Measurements from ENCODE around the gene KLHL3.

KLHL3 gene

GRCh38 chr5:137733922-137734321 lies 2.0 kb downstream of the KLHL3 start:
- Histone ChIP-seq H3K27me3 (no peaks in the 10 kb centered on the region), H4K20me1 (no peaks in the 10 kb centered on the region), H3K9ac (no peak overlapping the region), H3K4me1 (peaks cover 32% of the 10 kb centered on the region), H3K36me3 (no peaks in the 10 kb centered on the region), H3K9me3 (peaks cover 5% of the 10 kb centered on the region; the same call in 1 of the 2 replicates), H3K4me3 (0 out of 2 replicates have a peak overlapping the region, but pooled peaks have one; percentile 66), H3K4me2 (peak overlapping the region; percentile 85), H3K27ac (no peak overlapping the region)
- TF ChIP-seq Cebpa-rat (IDR thresholded peaks at IDR 0.05): no peak

DNA sequence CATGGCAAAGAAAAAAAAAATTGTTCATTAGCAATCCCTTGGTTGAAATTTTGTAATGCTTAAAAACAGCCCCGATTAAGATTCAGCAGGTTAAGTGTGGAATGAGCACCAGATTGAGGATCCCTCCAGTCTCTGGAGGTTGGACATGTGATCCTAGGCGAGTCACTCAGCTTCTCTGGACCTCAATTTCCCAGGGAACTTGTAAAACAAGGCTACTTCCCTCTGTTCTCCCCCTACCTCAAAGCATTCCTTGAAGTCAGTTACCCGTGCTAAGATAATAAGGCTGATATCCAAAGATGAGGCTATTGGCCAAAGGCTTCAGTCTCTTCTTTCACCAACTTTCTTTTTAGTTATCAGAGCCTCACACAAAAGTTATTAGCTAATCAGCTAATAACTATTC lies 2.9 kb downstream of the KLHL3 start:
- no peak overlapping the region for H3K27ac ChIP-seq
- no peak overlapping the region for H3K4me2 ChIP-seq
- peaks cover 32% of the 10 kb centered on the region for H3K4me1 ChIP-seq
- no peak overlapping the region for H3K9ac ChIP-seq
- H3K27me3 ChIP-seq: no peaks in the 10 kb centered on the region
- no peak for TF ChIP-seq Cebpa-rat (IDR thresholded peaks at IDR 0.05)
- H3K4me3 ChIP-seq: no peak overlapping the region
- no peaks in the 10 kb centered on the region for H4K20me1 ChIP-seq
- H3K9me3 ChIP-seq: peaks cover 1% of the 10 kb centered on the region; the same call in 1 of the 2 replicates
- no peaks in the 10 kb centered on the region for H3K36me3 ChIP-seq

GRCh38 chr5:137731176-137731575 lies 4.7 kb downstream of the KLHL3 start:
- Histone ChIP-seq H3K9ac (no peak overlapping the region), H3K27ac (no peak overlapping the region)

DNA sequence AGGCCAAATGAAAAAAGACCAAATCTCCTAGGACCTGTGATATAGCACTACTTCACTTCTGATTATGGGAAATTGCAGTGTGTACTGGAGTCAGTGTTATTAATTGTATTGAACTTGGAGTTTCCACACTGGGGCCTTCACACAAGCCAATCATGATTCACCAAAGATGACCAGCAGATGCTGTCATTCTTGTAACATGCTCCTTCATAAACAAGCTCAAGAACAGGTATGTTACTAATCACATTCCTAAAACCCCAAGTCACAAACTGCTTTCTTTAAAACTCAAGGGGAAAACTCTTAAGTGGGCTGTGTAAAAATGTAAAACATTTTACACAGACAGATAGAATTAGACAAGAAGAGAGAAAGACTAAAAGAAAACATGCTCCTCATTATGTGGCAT lies 5.6 kb downstream of the KLHL3 start:
- Histone ChIP-seq H3K36me3 (no peaks in the 10 kb centered on the region), H3K4me2 (no peak overlapping the region), H3K27ac (no peak overlapping the region), H3K4me3 (no peak overlapping the region), H3K27me3 (no peaks in the 10 kb centered on the region), H3K9ac (no peak overlapping the region), H4K20me1 (no peaks in the 10 kb centered on the region), H3K4me1 (peaks cover 17% of the 10 kb centered on the region), H3K9me3 (no peaks in the 10 kb centered on the region)
- TF ChIP-seq Cebpa-rat (IDR thresholded peaks at IDR 0.05): no peak

More at GRCh38 chr5:137731176-137731575, 4.7 kb downstream of the KLHL3 start:
- Histone ChIP-seq H3K9me3 (no peaks in the 10 kb centered on the region), H4K20me1 (no peaks in the 10 kb centered on the region), H3K36me3 (no peaks in the 10 kb centered on the region), H3K4me3 (no peak overlapping the region), H3K4me2 (no peak overlapping the region), H3K4me1 (peaks cover 25% of the 10 kb centered on the region), H3K27me3 (no peaks in the 10 kb centered on the region)
- TF ChIP-seq Cebpa-rat (IDR thresholded peaks at IDR 0.05): no peak

DNA sequence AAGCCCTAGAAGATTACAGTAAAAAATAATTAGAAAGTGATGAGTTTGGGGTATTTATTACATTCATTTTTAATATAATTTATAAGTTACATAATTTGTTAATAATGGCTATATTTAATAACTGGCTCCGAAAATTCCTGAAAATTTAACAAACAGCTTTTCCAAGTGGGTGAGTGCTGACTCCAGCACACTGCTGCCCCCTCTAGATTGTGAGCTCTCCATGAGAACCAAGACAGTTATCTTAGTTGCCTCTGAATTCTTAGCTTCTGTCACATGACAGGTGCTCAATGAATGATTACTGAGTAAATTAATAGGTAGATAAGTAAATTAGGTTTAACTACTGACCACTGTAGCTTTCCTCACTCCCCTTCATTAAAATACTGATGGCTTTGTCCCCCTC lies 7.8 kb downstream of the KLHL3 start:
- Histone ChIP-seq H3K36me3 (no peaks in the 10 kb centered on the region), H3K4me1 (no peaks in the 10 kb centered on the region), H3K9ac (no peak overlapping the region), H3K4me2 (no peak overlapping the region), H3K27me3 (no peaks in the 10 kb centered on the region), H4K20me1 (no peaks in the 10 kb centered on the region), H3K27ac (no peak overlapping the region), H3K4me3 (no peak overlapping the region), H3K9me3 (no peaks in the 10 kb centered on the region)
- TF ChIP-seq Cebpa-rat (IDR thresholded peaks at IDR 0.05): no peak

DNA sequence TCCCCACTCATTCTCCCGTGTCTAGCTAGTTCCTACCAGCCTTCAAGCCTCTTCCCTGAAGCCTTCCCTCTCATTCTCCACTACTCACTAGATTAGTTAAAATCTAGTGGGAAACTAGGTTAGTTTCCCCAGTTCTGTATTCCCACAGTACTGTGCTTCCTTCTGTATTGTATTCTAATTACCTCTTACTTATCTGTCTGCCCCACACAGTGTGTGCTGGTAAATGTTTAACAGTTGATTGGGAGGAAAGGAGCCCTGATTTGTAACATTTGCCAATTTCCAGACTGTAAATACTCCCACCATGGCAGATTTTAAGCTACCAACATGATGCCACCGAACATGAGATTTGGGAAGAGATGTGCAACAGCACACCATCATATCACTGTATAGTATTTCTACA lies 8.3 kb downstream of the KLHL3 start:
- Histone ChIP-seq H3K36me3 (no peaks in the 10 kb centered on the region), H3K4me3 (no peak overlapping the region), H3K9me3 (no peaks in the 10 kb centered on the region), H3K27ac (no peak overlapping the region), H3K4me1 (no peaks in the 10 kb centered on the region), H3K9ac (no peak overlapping the region), H3K27me3 (no peaks in the 10 kb centered on the region), H3K4me2 (no peak overlapping the region), H4K20me1 (no peaks in the 10 kb centered on the region)
- TF ChIP-seq Cebpa-rat (IDR thresholded peaks at IDR 0.05): no peak

GRCh38 chr5:137724251-137724650 lies 11.6 kb downstream of the KLHL3 start:
- Histone ChIP-seq H3K36me3 (no peaks in the 10 kb centered on the region), H3K4me3 (no peak overlapping the region), H4K20me1 (no peaks in the 10 kb centered on the region), H3K9ac (no peak overlapping the region), H3K4me2 (no peak overlapping the region), H3K9me3 (no peaks in the 10 kb centered on the region), H3K27me3 (no peaks in the 10 kb centered on the region), H3K4me1 (peaks cover 8% of the 10 kb centered on the region; the same call in 1 of the 2 replicates), H3K27ac (no peak overlapping the region)
- TF ChIP-seq Cebpa-rat (IDR thresholded peaks at IDR 0.05): no peak

GRCh38 chr5:137718611-137719010 lies 17.3 kb downstream of the KLHL3 start:
- TF ChIP-seq Cebpa-rat (IDR thresholded peaks at IDR 0.05): no peak
- no peak overlapping the region for H3K9ac ChIP-seq
- no peak overlapping the region for H3K4me3 ChIP-seq
- peaks cover 8% of the 10 kb centered on the region; the same call in 1 of the 2 replicates for H3K4me1 ChIP-seq
- no peak overlapping the region for H3K27ac ChIP-seq
- no peaks in the 10 kb centered on the region for H3K36me3 ChIP-seq
- H3K27me3 ChIP-seq: no peaks in the 10 kb centered on the region
- H3K9me3 ChIP-seq: peaks cover 5% of the 10 kb centered on the region; the same call in 1 of the 2 replicates
- H3K4me2 ChIP-seq: no peak overlapping the region
- no peaks in the 10 kb centered on the region for H4K20me1 ChIP-seq

GRCh38 chr5:137716337-137716736 lies 19.6 kb downstream of the KLHL3 start:
- TF ChIP-seq Cebpa-rat (IDR thresholded peaks at IDR 0.05): no peak
- Histone ChIP-seq H3K4me2 (no peak overlapping the region), H3K36me3 (no peaks in the 10 kb centered on the region; the same call in 1 of the 2 replicates), H3K4me1 (peaks cover 8% of the 10 kb centered on the region; the same call in 1 of the 2 replicates), H3K9ac (no peak overlapping the region), H3K27me3 (no peaks in the 10 kb centered on the region), H3K4me3 (no peak overlapping the region), H3K27ac (no peak overlapping the region), H4K20me1 (no peaks in the 10 kb centered on the region), H3K9me3 (peaks cover 20% of the 10 kb centered on the region)

- Histone ChIP-seq H3K9ac (no peak overlapping the region), H4K20me1 (no peaks in the 10 kb centered on the region), H3K27ac (no peak overlapping the region), H3K27me3 (no peaks in the 10 kb centered on the region), H3K4me1 (peaks cover 3% of the 10 kb centered on the region; the same call in 1 of the 2 replicates), H3K36me3 (no peaks in the 10 kb centered on the region; the same call in 1 of the 2 replicates), H3K9me3 (peaks cover 20% of the 10 kb centered on the region), H3K4me3 (no peak overlapping the region), H3K4me2 (no peak overlapping the region)
- no peak for TF ChIP-seq Cebpa-rat (IDR thresholded peaks at IDR 0.05)
Observed at GRCh38 chr5:137715456-137715855, 20.4 kb downstream of the KLHL3 start.

DNA sequence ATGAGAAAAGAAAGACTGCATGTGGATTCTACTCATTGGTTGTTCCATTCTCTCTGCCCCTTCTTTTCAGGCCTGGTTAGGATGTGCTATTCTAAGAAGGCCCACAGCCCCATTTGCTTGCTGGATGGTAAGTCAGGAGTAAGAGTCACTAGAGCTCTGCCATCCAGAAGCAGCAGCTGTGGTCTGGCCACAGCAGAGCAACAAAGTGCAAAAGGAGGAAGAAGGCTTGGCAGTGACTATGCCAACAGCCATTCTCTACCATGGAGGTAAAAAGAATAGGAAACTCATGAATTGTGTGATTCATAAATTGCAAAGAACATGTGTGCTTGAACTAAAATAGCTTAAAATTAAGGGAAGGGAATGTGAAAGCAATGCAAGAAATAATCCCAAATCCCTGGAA lies 20.9 kb downstream of the KLHL3 start:
- H3K9ac ChIP-seq: no peak overlapping the region
- no peak overlapping the region for H3K4me3 ChIP-seq
- H3K27ac ChIP-seq: no peak overlapping the region
- H3K9me3 ChIP-seq: peaks cover 20% of the 10 kb centered on the region
- H3K36me3 ChIP-seq: no peaks in the 10 kb centered on the region; the same call in 1 of the 2 replicates
- H4K20me1 ChIP-seq: no peaks in the 10 kb centered on the region
- no peak for TF ChIP-seq Cebpa-rat (IDR thresholded peaks at IDR 0.05)
- no peaks in the 10 kb centered on the region for H3K4me1 ChIP-seq
- H3K27me3 ChIP-seq: no peaks in the 10 kb centered on the region
- no peak overlapping the region for H3K4me2 ChIP-seq

Data from BLaER1 (cell line).